Uterus (tissue), 4 donors: ENCODE data around the gene KRTAP12-2. TPM values are rescaled to one million over a fixed set of nuclear protein-coding genes. Genes with fewer than 3 reads are reported as not detected.

Experiments
- DNase-seq, 2 donors: peaks; one replicate each; pipeline ENCODE4 v3.0.0-alpha.2; 2019 to 2020
- H3K27ac ChIP-seq, 2 donors: fragments of 200-600 bp; sonication (generic); 1 replicate in 1 of 2; 2 replicates in 1 of 2; pipeline ENCODE4 v1.5.1; 2016 to 2018
- H3K27me3 ChIP-seq, 2 donors: fragments of 200-600 bp; sonication (generic); one replicate each; pipeline ENCODE4 v1.5.1; 2018 to 2019; ENCODE audit warnings: control low read depth in 1 of 2
- H3K36me3 ChIP-seq, 2 donors: fragments of 200-600 bp; sonication (generic); one replicate each; pipeline ENCODE4 v1.5.1; 2019; ENCODE audit warnings: control low read depth in 1 of 2
- H3K4me1 ChIP-seq, 2 donors: fragments of 200-600 bp; sonication (generic); one replicate each; pipeline ENCODE4 v1.5.1; 2018 to 2019; ENCODE audit warnings: control low read depth in 1 of 2
- H3K4me3 ChIP-seq, 2 donors: fragments of 200-600 bp; sonication (generic); 1 replicate in 1 of 2; 2 replicates in 1 of 2; pipeline ENCODE4 v1.5.1; 2018 to 2019; ENCODE audit warnings: mild to moderate bottlenecking in 1 of 2
- H3K9me3 ChIP-seq, 2 donors: fragments of 200-600 bp; sonication (generic); one replicate each; pipeline ENCODE4 v1.5.1; 2019; ENCODE audit warnings: control low read depth in 1 of 2
- CTCF ChIP-seq, 4 experiments: fragments of 200-600 bp in 2 of 4; fragments of 450-650 bp in 2 of 4; sonication (generic) in 2 of 4; IDR thresholded peaks; one replicate each; pipeline ENCODE4 v1.5.1; 2016 to 2019; ENCODE audit warnings: antibody characterized with exemption in 4 of 4, mild to moderate bottlenecking in 2 of 4, moderate library complexity in 1 of 4
- POLR2A ChIP-seq, 2 donors: fragments of 450-650 bp; IDR thresholded peaks; one replicate each; pipeline ENCODE4 v1.6.1; 2016; ENCODE audit warnings: antibody characterized with exemption in 2 of 2, mild to moderate bottlenecking in 1 of 2, moderate library complexity in 1 of 2
- intact Hi-C: fragments of 100-400 bp; cut with DNase I; formaldehyde crosslinking; loops from one replicate; pipeline ENCODE4 v1.15.1; 2023; ENCODE audit warnings: low total_unique reads
- total RNA-seq, 4 donors: library from RNA; depleted of rRNA in 3 of 4; stranded (reverse); fragments of >200 nt in 3 of 4; gene quantifications; one replicate each; pipeline versions ENCODE4 v1.1.0 to v1.2.4, GENCODE V29; 2014 to 2023
- donor health status: DM: yes; HTN: yes; CAD: no.

The KRTAP12-2 gene
- total RNA-seq, 4 donors from 2014 or later, result not detected

- no peaks in the 10 kb centered on the region for H3K4me1 ChIP-seq
- peaks cover 0 to 19% of the 10 kb centered on the region in 2 donors for H3K27me3 ChIP-seq
- peak in 1 of 2 donors; percentile 10 for DNase-seq
- H3K9me3 ChIP-seq, result no peaks in the 10 kb centered on the region
- H3K36me3 ChIP-seq, result no peaks in the 10 kb centered on the region
- intact Hi-C loops, result no loop called here
- no peak overlapping the region for H3K4me3 ChIP-seq
- TF ChIP-seq POLR2A (IDR thresholded peaks at IDR 0.05) (no peak), CTCF (IDR thresholded peaks at IDR 0.05) (no peak)
- no peak overlapping the region for H3K27ac ChIP-seq
Observed at GRCh38 chr21:44702111-44702972, 35.6 kb upstream of the KRTAP12-2 start.

- Histone ChIP-seq H3K27me3 (peaks cover 0 to 13% of the 10 kb centered on the region in 2 donors), H3K9me3 (no peaks in the 10 kb centered on the region), H3K4me3 (no peak overlapping the region), H3K4me1 (no peaks in the 10 kb centered on the region), H3K27ac (no peak overlapping the region), H3K36me3 (no peaks in the 10 kb centered on the region)
- TF ChIP-seq CTCF (IDR thresholded peaks at IDR 0.05), result no peak
- no peak for TF ChIP-seq POLR2A (IDR thresholded peaks at IDR 0.05)
- intact Hi-C loops, result no loop called here
- DNase-seq, result no peak
Observed at GRCh38 chr21:44701541-44701940, 34.8 kb upstream of the KRTAP12-2 start.

GRCh38 chr21:44701023-44701400 lies 34.3 kb upstream of the KRTAP12-2 start:
- Histone ChIP-seq H3K27me3 (peaks cover 0 to 8% of the 10 kb centered on the region in 2 donors), H3K9me3 (no peaks in the 10 kb centered on the region), H3K4me3 (no peak overlapping the region), H3K27ac (no peak overlapping the region), H3K36me3 (no peaks in the 10 kb centered on the region), H3K4me1 (no peaks in the 10 kb centered on the region)
- intact Hi-C loops, result no loop called here
- DNase-seq, result no peak
- no peak for TF ChIP-seq POLR2A (IDR thresholded peaks at IDR 0.05)
- no peak for TF ChIP-seq CTCF (IDR thresholded peaks at IDR 0.05)

- no peaks in the 10 kb centered on the region for H3K4me1 ChIP-seq
- TF ChIP-seq POLR2A (IDR thresholded peaks at IDR 0.05), result no peak
- no peak for TF ChIP-seq CTCF (IDR thresholded peaks at IDR 0.05)
- intact Hi-C loops, result no loop called here
- H3K27ac ChIP-seq, result no peak overlapping the region
- H3K9me3 ChIP-seq, result no peaks in the 10 kb centered on the region
- no peak for DNase-seq
- H3K4me3 ChIP-seq, result no peak overlapping the region
- no peaks in the 10 kb centered on the region for H3K36me3 ChIP-seq
- H3K27me3 ChIP-seq, result peaks cover 0 to 7% of the 10 kb centered on the region in 2 donors
Observed at GRCh38 chr21:44700101-44701022, 33.6 kb upstream of the KRTAP12-2 start.
